ENCODE results near the gene BIRC5. TPM values are rescaled to one million over a fixed set of nuclear protein-coding genes. Genes with fewer than 3 reads are reported as not detected.

Gene BIRC5
- polyA plus RNA-seq, 10 donors: 10.3 to 26.3 (median 15.8) TPM

DNA sequence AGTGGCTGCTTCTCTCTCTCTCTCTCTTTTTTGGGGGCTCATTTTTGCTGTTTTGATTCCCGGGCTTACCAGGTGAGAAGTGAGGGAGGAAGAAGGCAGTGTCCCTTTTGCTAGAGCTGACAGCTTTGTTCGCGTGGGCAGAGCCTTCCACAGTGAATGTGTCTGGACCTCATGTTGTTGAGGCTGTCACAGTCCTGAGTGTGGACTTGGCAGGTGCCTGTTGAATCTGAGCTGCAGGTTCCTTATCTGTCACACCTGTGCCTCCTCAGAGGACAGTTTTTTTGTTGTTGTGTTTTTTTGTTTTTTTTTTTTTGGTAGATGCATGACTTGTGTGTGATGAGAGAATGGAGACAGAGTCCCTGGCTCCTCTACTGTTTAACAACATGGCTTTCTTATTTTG is 9.7 kb downstream of the BIRC5 start:
- DNase-seq: no peak

DNA sequence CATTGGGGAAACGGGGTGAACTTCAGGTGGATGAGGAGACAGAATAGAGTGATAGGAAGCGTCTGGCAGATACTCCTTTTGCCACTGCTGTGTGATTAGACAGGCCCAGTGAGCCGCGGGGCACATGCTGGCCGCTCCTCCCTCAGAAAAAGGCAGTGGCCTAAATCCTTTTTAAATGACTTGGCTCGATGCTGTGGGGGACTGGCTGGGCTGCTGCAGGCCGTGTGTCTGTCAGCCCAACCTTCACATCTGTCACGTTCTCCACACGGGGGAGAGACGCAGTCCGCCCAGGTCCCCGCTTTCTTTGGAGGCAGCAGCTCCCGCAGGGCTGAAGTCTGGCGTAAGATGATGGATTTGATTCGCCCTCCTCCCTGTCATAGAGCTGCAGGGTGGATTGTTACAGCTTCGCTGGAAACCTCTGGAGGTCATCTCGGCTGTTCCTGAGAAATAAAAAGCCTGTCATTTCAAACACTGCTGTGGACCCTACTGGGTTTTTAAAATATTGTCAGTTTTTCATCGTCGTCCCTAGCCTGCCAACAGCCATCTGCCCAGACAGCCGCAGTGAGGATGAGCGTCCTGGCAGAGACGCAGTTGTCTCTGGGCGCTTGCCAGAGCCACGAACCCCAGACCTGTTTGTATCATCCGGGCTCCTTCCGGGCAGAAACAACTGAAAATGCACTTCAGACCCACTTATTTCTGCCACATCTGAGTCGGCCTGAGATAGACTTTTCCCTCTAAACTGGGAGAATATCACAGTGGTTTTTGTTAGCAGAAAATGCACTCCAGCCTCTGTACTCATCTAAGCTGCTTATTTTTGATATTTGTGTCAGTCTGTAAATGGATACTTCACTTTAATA is 10.4 kb downstream of the BIRC5 start:
- peak in 1 of 3 donors; percentile 25 for DNase-seq

DNA sequence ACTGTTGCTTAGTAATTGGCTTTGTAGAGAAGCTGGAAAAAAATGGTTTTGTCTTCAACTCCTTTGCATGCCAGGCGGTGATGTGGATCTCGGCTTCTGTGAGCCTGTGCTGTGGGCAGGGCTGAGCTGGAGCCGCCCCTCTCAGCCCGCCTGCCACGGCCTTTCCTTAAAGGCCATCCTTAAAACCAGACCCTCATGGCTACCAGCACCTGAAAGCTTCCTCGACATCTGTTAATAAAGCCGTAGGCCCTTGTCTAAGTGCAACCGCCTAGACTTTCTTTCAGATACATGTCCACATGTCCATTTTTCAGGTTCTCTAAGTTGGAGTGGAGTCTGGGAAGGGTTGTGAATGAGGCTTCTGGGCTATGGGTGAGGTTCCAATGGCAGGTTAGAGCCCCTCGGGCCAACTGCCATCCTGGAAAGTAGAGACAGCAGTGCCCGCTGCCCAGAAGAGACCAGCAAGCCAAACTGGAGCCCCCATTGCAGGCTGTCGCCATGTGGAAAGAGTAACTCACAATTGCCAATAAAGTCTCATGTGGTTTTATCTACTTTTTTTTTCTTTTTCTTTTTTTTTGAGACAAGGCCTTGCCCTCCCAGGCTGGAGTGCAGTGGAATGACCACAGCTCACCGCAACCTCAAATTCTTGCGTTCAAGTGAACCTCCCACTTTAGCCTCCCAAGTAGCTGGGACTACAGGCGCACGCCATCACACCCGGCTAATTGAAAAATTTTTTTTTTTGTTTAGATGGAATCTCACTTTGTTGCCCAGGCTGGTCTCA is 11.2 kb downstream of the BIRC5 start:
- no peak for DNase-seq

DNA sequence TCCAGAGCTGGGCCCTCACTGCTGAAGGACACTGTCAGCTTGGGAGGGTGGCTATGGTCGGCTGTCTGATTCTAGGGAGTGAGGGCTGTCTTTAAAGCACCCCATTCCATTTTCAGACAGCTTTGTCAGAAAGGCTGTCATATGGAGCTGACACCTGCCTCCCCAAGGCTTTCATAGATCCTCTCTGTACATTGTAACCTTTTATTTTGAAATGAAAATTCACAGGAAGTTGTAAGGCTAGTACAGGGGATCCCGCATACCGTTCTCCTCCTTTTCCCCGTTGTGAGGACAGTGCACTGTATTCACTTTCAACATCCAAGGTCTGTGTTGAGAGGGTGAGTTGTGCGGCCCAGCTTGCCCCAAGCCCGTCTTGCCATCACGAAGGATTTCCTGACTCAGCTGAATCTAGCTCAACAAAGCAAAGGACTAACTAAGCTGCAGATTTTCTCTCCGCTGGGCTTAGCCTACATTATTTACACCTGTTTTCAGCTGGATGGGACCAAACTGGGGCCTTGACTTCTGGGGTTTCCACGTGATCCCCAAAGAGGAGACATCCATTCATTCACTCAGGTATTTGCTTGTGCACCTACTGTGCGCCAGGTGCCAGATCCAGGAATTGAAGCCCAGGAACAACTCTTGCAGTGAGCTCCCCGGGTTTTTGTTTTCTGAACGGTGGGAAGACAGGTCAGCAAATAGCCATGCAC is 12.2 kb downstream of the BIRC5 start:
- DNase-seq: no peak

DNA sequence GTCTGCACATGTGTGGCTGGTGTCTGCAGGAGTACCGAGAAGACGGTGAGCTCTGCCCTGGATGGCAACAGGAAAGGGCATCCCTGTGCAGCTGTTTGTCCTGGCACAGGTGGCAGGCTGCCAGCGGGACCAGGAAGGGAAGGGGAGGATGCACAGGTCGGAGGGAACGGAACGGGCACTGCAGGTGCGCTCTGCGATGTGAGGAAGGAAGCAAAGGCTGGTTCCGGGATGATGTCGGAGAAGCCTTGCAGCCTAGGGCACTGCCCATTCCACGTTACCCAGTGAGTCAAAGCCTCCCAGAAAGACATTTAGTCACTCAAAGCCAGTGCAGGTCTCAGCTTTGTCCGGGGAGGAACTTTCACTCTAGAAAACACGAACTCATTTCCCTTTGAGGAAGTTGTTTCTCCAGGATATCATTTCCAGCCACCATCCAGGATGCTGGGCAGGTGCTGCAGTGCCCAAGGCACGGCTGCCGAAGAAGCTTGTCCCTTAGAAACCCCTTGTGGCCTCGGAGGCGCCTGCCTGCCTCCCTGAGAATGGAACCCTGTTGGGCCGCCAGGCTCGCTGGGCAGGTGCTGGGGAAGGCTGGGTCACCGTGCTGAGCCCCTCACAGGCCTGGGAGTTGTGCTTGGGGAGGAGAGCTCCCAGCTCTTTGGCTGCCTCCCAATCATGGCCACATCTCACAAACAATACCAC is 12.9 kb downstream of the BIRC5 start:
- no peak for DNase-seq

DNA sequence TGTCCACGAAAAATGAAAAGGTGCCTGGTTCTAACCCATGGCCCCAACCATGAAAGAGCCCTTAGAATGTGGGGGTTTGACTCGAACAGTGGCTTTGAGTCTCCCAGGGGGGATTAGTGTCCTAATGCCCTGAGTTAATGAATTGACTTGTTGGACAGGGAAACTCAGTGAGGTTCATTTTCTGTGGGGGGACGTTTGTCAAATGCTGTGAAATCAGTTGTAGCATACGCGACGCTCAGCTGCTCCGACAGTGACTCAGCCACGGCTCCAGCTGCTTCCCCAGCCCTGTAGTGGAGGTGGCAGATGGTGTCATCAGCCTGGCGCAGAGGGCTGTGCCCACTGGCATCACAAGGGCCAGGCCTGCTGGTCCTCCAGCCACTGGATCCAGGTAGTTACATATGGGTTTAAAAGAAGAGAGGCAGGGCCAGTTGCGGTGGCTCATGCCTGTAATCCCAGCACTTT is 13.4 kb downstream of the BIRC5 start:
- peak in 1 of 3 donors; percentile 47 for DNase-seq

DNA sequence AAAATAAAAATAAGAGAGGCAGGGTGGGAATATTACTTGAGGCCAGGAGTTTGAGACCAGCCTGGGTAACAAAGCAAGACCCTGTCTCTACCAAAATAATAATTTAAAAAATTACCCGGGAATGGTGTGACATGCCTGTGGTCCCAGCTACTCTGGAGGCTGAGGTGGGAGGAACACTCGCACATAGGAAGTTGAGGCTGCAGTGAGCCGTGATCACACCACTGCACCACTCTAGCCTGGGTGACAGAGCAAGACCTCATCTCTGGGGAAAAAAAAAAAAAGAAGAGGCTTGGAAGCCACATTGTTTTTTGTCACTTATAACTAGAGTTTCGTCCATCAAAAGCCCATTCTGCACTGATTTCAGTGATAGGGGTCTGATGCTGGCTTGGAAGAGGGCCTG is 14.1 kb downstream of the BIRC5 start:
- DNase-seq: no peak

DNA sequence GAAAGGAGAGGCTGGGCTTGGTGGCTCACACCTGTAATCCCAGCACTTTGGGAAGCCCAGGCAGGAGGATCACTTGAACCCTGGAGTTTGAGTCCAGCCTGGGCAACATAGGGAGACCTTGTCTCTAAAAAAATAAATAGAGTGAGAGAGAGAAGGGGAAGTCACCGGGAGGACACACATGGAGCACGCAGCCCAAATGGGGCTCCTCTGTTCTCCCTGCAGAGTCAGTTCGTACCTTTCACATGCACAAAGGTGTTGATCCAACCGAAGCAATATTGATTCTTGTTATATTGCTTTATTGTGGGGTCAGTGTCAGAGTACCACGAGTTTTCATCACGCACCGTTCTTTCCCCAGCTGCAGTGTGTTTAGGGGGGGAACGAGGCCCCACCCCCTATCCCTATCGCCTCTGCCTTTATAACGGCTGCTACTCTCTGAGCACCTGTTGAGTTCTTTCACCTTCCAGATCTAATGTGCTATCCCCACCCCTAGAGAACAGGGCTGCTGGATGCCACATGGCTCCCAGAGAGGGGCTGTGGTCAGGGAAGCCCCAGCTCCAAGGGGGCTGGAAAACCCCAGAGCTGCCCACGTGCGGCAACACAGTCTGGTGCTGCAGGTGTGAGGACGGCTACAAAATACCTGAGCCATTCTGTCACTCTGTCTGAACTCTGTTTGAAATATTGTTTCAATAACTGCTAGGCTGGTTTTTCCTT is 16.4 kb downstream of the BIRC5 start:
- no peak for DNase-seq

DNA sequence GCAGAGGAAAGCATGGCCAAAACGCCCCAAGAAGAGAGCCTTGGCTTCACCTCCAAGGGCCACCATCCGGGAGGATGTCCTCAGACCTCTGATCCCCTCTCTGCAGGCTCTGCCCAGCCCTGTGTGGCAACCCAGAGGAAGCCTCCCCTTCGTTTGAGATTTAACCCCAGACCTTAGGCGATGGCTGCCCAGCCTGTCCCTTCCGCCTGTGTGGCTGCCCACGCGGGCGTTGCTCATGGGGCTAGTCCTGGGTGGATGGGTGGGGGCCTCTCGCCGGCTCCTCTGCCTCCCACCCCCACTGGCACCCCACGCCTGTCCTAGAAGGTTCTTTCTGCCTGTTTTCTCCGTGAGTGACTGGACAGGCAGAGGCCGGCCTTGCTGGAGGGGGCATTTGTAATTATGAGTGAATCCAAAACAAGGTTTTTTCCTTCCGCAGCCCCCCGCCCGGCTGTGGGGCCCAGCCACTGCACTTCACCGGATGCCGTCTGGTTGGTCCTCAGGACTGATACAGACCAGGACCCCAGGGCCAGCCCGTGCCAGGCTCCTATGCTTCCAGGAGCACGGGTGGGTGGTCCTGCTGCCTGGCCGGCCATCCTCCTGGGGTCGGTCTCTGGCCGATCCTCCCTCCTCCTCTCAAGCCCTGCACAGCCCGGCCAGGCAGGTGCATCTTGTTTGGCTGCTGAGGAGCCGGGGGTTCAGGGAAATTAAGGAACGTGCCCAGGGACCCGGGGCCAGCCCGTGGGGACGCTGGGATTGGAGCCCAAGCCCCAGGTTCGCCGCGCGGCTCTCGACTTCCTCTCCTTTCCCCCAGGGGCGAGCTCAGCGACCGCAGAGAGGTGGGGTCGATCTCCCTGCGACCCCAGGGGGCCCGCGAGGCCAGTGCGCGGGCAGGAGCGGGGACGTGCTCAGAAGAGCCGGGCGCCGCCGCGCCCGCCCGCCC is 17.2 kb downstream of the BIRC5 start, which contains the start of gene TMEM235:
Gene TMEM235 (plus strand): TSS at position 636 of the 940 bp plus-strand sequence. CDS start 393 bp downstream, outside the sequence.
- DNase-seq: no peak

DNA sequence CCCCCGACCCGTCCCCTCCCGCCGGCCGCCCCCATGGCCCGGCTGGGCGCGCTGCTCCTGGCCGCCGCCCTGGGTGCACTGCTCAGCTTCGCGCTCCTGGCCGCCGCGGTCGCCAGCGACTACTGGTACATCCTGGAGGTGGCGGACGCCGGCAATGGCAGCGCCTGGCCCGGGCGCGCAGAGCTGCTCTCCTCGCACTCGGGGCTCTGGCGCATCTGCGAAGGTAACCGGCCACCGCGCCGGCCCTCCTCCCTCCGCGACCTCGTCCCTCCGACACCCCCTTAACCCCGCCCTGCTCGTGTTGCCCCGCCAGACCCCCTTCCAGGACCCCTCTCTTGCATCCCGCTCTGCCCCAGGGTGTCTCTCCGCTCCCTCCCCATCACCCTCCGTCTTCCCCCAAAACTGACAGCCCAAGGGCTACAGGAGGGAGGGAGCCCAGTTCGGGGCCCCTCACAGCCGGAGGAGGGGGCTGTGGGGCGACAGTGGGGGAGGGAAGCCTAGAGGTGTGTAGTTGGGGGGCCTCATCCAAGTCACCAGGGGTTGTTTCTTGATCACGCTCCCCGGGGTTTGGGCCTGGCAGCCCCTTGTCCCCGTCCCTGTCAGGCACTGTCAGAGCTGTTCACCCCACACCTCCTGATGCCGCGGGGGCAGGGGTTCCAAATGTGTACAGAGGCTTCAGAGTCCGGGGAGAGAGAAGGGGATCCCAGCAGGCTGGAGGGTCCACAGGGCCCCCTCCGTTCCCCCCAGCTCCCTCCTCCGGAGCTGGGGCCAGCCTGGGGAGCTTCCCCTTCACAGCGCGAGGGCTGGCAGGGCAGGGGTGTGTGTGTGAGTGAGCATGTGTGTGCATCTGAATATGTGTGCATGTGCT is 18.2 kb downstream of the BIRC5 start:
- DNase-seq: no peak

DNA sequence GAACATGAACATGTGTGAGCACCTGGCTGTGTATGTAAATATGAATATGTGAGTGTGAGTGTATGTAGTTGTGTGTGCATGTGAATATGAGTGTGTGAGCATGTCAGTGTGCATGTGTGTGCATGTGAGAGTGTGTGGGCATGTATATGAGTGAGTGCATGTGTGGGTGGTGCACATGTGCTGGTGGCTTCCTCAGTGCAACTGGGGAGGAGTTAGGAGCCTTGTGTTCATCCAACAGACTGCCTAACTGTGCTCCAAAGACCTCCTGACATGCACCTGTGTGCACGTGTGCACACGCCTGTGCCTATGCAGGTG is 18.8 kb downstream of the BIRC5 start:
- no peak for DNase-seq

DNA sequence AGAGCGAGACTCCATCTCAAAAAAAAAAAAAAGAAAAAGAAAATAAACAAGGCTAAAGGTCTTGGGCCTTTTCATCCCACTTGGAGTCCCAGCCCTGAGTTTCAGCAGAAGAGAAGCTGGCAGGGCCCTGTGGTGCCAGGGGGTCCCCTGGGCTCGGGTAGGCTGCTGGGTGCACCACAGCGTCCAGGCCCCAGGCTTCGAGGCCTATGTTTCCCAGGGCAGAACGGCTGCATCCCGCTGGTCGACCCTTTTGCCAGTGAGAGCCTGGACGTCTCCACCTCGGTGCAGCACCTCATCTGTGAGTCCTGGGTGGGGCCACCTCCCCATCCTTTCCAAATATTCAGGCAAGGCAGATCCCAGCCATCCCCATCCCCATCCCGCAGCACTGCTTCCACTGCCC is 19.6 kb downstream of the BIRC5 start:
- no peak for DNase-seq

DNA sequence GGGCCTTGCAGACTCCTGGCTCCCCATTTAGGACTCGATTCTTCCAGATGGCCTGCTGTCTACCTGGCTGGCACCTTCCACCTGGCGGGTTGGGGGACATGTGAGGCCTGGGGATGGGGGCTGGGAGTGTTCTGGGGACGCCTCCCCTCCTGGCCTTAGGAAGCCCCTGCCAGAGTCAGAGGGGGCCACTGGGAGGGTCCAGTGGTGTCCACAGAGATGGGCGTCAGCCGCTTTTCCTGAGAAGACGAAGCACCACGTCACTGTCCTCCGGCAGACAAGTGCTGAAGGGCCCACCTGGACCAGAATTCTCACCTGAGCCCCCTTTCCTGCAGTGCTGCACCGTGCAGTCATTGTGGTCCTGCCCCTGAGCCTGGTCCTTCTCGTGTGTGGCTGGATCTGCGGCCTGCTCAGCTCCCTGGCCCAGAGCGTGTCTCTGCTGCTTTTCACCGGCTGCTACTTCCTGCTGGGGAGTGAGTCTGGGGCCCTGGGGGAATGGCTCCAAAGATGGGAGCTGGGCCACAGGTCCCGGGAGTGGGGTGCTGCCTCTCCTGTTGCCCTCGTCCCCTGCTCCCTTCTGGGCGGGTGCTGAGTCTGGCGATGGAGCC is 20.3 kb downstream of the BIRC5 start:
- DNase-seq: no peak

DNA sequence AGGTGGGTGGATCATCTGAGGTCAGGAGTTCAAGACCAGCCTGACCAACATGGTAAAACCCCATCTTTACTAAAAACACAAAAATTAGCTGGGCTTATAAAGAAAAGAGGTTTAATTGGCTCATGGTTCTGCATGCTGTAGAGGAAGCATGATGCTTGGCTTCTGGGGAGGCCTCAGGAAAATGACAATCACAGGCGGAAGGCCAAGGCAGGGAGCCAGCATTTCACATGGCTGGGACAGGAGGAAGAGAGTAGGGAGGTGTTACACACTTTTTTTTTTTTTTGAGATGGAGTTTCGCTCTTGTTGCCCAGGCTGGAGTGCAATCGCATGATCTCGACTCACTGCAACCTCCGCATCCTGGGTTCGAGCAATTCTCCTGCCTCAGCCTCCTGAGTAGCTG is 21.0 kb downstream of the BIRC5 start:
- peak in 1 of 3 donors; percentile 85 for DNase-seq

DNA sequence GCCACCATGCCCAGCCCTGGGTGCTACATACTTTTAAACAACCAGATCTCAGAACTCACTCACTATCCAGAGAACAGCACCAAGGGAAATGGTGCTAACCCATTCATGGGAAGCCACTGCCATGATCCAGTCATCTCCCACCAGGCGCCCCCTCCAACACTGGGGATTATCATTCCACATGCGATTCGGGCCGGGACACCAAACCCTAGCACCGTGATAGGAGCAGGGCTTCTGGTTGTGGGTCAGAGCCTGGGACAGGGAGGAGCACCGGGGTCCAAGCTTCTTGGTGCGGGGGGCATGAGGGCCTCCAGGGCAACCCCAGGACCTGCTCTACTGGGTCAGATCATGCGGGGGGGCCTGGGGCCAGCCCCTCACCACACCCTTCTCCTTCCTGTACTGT is 21.8 kb downstream of the BIRC5 start:
- DNase-seq: no peak

DNA sequence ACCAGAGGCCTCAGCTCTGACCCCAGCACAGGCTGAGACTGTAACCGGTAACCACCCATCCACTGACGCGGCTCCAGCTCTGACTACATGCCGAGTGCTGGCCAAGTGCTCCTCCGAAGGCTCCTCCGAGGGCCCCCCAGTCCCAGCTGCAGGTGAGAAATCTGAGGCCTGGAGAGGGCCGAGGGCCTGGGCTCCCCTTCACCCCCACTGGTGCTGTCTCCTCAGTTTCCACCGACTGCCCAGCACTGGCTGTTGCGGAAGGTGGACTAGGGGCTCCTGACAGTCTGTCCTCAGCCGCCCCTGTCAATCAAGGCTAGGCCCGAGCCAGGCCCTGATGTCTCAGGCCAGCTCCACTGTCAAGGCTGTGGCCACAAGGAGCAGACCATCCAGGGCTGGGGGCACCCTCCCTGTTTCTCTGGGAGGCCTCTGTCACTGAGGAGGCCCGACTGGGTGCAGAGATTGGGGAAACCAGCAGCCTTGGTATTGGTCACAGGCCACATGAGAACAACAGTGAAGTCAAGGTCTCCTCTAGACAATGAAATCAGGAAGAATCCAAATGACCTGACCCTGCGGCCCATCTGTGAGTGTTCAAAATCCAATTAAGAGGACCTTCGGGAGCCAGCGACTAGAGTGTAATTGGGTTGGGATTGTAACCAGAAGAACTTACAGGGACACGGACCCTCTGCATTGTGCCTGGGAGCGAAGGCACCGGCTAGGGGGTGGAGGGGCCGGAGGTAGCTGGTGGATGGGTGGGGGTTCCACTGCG is 22.5 kb downstream of the BIRC5 start:
- no peak for DNase-seq

DNA sequence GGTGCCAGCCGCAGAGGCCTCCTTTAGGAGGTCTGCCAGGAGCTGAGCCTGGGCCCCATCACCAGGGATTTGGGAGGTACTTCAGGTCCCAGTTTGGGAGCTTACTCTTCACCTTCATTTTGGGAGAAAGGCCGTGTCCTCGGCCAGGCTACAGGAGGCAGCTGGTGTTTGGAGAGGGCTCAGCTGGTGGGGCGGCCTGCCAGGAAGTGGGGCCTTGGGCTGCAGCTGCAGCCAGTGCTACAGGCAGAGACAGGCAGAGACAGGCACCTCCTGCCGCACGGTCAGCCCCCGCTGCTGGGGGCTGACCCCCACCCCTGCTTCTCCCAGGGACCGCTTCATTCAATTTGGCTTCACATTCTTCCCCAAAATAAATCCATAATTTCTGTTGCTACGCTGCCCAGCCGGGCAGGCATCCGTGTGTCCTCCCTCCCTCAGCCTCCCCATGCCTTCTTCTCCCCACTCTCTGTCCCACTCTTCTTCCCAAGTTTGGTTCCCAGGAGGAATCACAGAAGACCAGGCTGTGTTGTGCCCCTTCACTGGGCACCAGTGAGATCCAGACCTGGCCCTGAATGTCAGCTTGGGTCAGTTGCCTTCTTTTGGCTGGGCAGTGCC is 23.5 kb downstream of the BIRC5 start:
- DNase-seq: peak in 2 of 3 donors; percentile 59 to 83
